Activated T-cell treated with anti-CD3 and anti-CD28 coated beads, Interleukin-2, amount 50 U/mL, for 48 hours (primary cell): ENCODE data around the gene FKBP2.

ENCODE experiments used
- DNase-seq, 2 experiments: peaks; one replicate each; pipeline ENCODE4 v3.0.0-alpha.2; 2020

The FKBP2 gene

GRCh38 chr11:64286801-64287159 is 45.9 kb downstream of the FKBP2 start:
- no peak for DNase-seq

DNA sequence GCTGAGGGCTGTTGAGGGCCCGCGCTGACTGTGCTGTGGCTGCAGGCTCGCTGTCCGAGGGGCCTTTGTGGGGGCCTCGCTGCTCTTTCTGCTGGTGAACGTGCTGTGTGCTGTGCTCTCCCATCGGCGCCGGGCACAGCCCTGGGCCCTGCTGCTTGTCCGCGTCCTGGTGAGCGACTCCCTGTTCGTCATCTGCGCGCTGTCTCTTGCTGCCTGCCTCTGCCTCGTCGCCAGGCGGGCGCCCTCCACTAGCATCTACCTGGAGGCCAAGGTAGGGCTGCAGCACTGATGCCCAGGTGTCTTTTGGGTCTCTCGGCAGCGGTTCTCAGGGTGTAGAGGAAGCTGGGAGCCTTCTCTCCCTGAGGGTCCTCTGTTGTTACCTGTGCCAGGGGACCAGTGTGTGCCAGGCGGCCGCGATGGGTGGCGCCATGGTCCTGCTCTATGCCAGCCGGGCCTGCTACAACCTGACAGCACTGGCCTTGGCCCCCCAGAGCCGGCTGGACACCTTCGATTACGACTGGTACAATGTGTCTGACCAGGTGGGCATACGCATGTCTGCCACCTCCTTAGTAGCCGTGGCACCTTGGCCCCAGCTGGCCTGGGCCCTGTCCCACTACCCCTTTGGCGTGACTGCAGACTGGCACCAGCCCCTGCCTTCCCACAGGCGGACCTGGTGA is 46.9 kb downstream of the FKBP2 start:
- no peak for DNase-seq

DNA sequence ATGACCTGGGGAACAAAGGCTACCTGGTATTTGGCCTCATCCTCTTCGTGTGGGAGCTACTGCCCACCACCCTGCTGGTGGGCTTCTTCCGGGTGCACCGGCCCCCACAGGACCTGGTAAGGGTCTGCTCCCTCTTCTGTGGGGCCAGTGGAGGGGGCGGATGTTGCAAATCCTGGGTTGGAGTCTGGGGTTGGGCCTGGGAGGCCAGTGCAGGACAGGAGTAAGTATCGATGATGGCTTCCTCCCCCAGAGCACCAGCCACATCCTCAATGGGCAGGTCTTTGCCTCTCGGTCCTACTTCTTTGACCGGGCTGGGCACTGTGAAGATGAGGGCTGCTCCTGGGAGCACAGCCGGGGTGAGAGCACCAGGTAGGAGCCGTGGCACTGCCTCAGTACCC is 47.5 kb downstream of the FKBP2 start:
- DNase-seq: no peak

DNA sequence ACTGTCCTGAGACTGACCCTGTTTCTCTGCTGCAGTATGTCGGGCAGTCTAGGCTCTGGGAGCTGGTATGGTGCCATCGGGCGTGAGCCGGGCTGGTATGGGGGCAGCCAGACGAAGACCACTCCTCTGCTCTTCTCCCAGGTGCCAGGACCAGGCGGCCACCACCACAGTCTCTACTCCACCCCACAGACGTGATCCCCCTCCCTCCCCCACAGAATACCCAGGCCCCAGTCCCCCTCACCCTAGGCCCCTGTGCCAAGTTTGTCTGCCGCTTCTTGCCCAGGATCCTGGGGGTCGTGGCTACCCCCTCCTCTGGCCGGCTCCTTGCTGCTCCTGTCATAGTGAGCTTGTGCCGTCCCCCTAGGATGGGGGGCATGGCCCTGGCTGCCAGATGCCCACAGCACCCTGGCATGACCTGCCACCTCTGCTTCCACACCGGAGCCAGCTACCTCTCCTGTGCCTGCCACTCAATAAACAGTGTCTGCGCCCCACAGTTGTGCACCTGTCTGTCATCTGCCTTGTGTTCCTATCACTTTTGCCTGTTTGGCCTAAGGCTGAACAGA is 48.2 kb downstream of the FKBP2 start:
- DNase-seq: no peak

GRCh38 chr11:64290352-64291261 is 49.7 kb downstream of the FKBP2 start:
- no peak for DNase-seq

DNA sequence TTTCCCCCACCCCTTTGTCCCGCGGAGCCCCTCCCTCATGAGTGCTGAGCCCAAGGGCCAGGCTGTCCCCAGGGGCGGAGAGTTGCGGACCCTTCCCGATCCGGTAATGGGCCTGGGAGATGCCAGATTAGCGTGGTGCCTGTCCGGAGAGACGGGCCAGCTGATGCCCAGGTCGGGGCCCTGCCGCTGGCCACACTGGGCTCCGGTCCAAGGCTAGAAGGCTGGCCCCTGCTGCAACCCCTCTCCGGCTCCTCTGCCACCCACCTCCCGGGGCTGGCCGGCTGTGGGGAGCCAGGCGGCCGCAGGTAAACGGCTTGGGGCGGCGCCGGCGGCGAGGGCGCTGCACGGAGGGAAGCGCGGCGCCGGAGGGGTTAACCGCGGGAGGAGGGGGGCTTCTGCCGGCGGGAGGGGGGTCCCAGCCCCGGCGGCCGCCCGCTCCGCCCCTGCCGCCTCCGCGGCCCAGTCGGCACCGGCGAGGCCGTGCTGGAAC is 50.4 kb downstream of the FKBP2 start, which contains the start of gene KCNK4:
TSS of gene KCNK4 (plus strand) at position 41 of the 490 bp plus-strand sequence. CDS start 1,717 bp downstream, outside the sequence.
- DNase-seq: no peak

- no peak for DNase-seq
Measured at GRCh38 chr11:64291752-64292459, 51.0 kb downstream of the FKBP2 start.

GRCh38 chr11:64292460-64293254 is 51.8 kb downstream of the FKBP2 start:
- no peak for DNase-seq
